ENCODE measurements around the gene FOXK1.

FOXK1 gene

DNA sequence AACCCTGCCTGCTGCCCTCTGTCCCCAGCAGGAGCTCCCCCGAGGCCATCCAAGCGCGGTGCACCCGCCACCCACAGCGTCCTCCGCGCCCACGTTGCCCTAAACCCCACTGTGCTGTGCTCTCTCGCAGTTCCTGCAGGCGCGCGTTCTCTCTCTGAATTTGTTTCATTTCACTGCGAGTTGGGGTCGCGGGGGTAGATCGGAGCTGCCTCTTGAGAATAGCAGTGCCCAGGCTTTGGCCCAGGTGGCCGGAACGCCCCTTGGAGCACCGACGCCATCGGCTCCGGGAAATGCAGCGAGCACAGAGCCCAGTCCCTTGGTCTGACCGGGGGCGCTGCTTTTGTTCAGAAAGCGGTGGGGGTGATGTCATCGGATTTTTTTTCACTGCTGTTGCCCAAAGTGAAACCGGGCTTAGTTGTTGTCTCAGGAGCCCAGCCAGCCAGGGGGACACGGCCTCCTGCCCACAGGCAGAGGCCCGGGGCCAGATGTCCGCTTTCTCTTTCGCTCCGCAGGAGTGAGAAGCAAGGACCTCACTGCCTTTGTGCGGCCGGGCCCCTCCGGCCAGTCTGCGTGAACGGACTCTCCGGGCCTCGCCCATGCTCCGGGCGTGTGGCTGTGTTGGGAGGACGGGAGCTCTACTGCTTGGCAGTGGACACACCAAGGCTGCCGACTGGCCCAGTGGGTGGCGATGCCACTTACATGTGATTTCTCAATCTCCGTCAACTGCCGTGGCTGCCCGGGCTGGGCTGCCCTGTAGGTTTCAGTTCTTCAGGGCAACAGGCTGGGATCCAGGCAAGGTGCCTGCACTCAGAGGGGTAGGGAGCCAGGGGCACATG, 43.1 kb downstream of the FOXK1 start:
- peak; percentile 57 for DNase-seq

GRCh38 chr7:4725850-4726450, 43.9 kb downstream of the FOXK1 start:
- DNase-seq, result no peak

- DNase-seq, result no peak
Measured at GRCh38 chr7:4726566-4726965, 44.5 kb downstream of the FOXK1 start.

DNA sequence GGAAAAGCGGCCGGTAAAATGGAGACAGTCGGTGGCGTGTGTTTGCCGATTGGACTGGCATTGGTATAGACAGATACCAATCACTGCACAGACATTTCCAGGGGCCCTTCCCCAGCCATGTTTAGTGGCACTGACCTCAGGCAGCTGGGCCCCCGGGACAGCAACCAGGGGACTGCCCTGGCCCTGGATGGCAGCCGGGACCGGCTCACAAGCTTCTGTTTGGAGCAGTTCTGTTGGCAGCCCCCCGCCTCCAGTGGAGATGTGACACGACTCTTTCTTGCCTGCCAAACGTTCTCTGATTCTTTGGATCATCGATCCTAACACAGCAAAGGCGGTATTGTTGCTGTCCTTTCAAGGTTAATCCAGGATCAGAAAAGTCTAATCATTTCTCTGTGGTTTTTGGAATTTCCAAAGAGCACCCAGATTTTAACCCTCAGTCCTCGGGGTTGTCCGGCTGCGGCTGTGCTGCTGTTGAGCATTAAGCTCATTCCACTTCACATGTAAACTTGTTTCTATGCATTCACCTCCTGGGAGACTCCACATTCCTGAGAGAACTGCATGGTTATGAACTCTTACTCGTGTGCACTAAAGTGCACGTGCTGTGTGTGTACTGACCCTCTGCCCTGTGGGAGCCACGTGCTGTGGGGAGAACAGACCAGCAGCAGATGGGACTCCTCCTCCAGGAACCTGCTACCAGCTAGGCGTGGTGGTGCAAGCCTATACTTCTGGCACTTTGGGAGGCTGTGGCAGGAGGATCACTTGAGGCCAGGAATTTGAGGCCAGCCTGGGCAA, 46.0 kb downstream of the FOXK1 start:
- DNase-seq, result no peak

DNA sequence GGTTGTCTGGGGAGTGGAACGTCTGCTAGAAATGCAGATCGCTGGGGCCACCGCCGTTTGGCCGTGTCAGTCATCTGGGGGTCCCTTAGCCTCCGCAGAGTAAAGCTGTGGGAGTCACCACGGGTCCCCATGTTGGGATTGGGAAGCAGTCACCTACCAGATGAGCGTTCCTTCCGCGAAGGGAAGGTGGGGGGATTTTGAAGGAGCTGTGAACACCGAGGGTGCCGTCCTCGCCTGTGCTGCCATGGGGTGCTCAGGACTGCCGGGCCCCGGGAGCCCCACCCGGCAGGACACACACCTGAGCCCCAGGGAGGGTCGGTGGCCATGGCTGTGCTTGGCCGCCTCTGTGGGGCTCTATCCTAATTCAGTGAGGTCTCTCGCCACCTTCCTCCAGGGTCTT, 47.2 kb downstream of the FOXK1 start:
- DNase-seq, result no peak

DNA sequence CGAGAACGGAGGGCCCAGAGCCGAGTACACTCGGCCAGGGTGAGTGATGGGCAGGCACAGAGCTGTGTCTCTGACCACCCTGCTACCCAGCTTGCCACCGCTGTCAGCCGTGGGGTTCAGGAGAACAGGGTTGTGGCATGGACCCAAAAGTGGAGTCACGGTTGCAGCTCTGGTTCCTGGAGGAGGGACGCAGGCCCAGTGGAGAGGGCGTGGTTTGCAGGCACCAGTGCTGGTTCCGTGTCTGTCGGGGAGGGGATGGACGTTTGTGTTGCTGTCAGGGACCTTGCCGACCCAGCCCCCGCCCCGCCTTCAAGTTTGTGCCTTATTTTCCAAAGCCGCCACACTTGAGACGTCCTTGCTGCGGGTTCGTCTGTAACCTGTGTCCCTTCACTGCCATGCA, 48.2 kb downstream of the FOXK1 start:
- DNase-seq, result no peak

- no peak for DNase-seq
Measured at GRCh38 chr7:4730971-4731370, 48.9 kb downstream of the FOXK1 start.

DNA sequence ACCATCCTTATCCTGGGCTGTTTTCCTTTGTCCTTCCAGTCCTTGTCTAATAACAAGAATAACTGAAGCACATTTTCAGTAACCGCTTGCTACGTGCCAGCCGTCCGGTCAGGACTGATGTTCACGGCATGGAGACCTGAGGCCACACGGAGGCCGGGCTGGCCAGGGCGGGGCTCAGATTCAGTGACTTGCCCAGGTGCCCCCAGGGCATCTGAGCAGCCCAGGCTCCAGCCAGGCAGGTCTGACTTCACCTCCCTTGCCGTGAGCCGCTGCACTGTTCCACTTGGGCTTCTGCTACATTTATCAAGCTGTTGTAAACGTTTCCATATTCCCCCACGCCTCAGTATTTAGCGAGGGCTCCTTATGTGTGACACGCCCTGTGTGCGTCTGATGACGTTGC, 49.7 kb downstream of the FOXK1 start:
- no peak for DNase-seq

GRCh38 chr7:4733936-4734528, 51.9 kb downstream of the FOXK1 start:
- no peak for DNase-seq

- no peak for DNase-seq
Measured at GRCh38 chr7:4734587-4735345, 52.7 kb downstream of the FOXK1 start.

DNA sequence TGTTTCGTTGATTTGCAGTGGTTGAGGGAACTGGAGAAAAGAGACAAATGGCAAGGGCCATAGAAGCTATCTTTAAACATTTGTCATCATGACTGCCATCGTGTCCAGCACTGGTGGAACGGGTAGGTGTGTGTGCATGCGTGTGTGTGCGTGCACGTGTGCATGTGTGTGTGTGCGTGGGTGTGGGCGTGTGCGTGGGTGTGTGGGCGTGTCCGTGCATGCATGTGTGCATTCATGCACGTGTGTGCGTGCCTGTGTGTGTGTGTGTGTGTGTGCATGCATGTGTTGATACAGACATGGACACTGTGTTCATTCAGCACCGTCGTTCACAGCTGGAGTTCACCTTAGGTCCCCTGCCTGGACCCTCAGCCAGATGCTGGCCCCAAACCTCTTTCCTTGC, 55.2 kb downstream of the FOXK1 start:
- no peak for DNase-seq

DNA sequence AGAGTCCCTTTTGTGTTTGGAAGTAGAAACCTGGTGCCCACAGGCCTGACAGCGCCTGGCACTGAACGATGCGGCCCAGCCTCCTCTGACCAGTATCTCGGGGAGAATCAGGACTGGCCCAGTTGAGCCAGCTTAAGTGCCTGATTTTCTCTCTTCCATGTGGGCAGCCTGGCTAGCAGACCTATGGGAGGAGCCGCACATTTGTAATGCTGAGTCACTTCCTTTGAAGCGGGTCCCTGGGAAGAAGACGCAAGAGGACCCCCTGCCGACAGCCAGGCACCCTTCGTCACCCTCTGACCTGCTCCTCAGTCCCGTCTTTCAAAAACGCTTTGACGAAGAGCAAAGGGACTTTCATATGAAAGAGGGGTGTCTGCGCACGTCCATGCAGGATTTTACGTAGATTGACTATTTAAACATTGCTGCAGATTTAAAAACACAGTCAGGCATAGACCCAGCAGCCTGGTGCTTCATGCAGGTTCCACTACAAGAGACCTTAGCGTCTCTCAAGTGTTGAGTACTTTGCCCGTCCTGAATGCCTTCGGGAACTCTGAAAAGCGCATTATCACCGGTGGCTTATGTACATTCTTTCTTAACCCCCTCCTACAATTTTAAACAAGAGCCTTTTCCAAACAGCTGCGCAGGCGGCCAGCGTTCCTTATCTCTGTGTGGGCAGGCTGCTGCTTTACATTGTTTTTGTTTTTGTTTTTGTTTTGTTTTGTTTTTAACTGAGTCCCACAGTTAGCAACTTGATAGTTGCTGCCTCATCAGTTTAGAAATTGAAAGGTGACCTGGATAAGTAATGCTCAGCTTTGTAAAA, 56.8 kb downstream of the FOXK1 start:
- no peak for DNase-seq

- peak; percentile 38 for DNase-seq
Measured at GRCh38 chr7:4739528-4739992, 57.5 kb downstream of the FOXK1 start.

- no peak for DNase-seq
Measured at GRCh38 chr7:4740796-4741195, 58.7 kb downstream of the FOXK1 start.

- DNase-seq, result no peak
Measured at GRCh38 chr7:4742051-4742573, 60.0 kb downstream of the FOXK1 start.

- DNase-seq, result no peak
Measured at GRCh38 chr7:4742852-4743251, 60.8 kb downstream of the FOXK1 start.

- DNase-seq, result peak; percentile 73
Measured at GRCh38 chr7:4744391-4745264, 62.5 kb downstream of the FOXK1 start.

GRCh38 chr7:4745265-4745919, 63.3 kb downstream of the FOXK1 start:
- no peak for DNase-seq

Measured in CD4-positive, alpha-beta T cell treated with Interleukin-17A for 1 hour (primary cell).